Muscle of leg (tissue), 11 donors: ENCODE data around the gene NDC1. TPM values are rescaled to one million over a fixed set of nuclear protein-coding genes. Genes with fewer than 3 reads are reported as not detected.

Source experiments
- DNase-seq: peaks from one replicate; pipeline ENCODE4 v3.0.0; 2013
- H3K27ac ChIP-seq: one replicate; pipeline ENCODE4 v1.5.1; 2013; ENCODE audit warnings: mild to moderate bottlenecking, low read length, control low read depth
- H3K27me3 ChIP-seq: one replicate; pipeline ENCODE4 v1.6.1; 2013; ENCODE audit warnings: low read length; ENCODE audit not compliant: control insufficient read depth, insufficient read depth
- H3K36me3 ChIP-seq: one replicate; pipeline ENCODE4 v1.6.1; 2013; ENCODE audit warnings: low read length; ENCODE audit not compliant: control insufficient read depth, insufficient read depth
- H3K4me1 ChIP-seq: one replicate; pipeline ENCODE4 v1.6.1; 2013; ENCODE audit warnings: low read length; ENCODE audit not compliant: control insufficient read depth, insufficient read depth
- H3K4me3 ChIP-seq: one replicate; pipeline ENCODE4 v1.5.1; 2013; ENCODE audit warnings: low read length, control low read depth
- H3K9me3 ChIP-seq: replicated peaks from 2 replicates; pipeline ENCODE4 v1.6.1; 2013; ENCODE audit warnings: low read depth, low read length; ENCODE audit not compliant: control insufficient read depth
- WGBS: methylation state at CpG from one replicate; pipeline ENCODE4 v1.1.5; 2013; ENCODE audit warnings: missing lambda C conversion rate; ENCODE audit not compliant: insufficient coverage; 5-methylcytosine and 5-hydroxymethylcytosine counted together
- polyA plus RNA-seq, 8 donors: library from polyadenylated mRNA; unstranded; fragments of 120-200 nt; gene quantifications; one replicate each; pipeline versions ENCODE4 v1.2.1 to v1.2.3, GENCODE V29; 2013; ENCODE audit warnings: inconsistent platforms in 1 of 8, low replicate concordance in 1 of 8; ENCODE audit not compliant: insufficient read length in 8 of 8, insufficient read depth in 1 of 8
- total RNA-seq: library from RNA; stranded (reverse); fragments of 120-200 nt; gene quantifications from one replicate; pipeline ENCODE4 v1.2.4, GENCODE V29; 2013

The NDC1 gene
- total and polyA plus RNA-seq, 9 donors, result 9.3 to 16.0 (median 12.1) TPM

DNA sequence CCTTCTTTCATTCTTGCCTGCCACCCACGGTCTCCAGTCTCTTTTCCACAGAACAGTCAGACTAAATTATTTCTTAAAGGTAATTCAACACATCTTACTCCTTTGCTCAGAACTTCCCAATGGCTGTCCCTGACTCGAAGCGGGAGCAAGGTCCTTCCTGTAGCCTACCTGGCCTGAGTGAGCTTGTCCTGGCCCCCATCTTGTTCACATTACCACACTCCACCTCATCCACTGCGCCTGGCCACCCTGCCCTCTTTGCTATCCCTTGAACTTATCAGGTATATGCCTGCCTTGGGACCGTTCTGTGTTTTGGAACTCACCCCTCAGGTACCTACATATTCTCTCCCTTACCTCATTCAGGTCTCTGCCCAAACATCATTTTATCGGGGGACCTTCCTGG is 85.8 kb downstream of the NDC1 start:
- no peak overlapping the region for H3K27ac ChIP-seq
- peaks cover 4% of the 10 kb centered on the region for H3K27me3 ChIP-seq
- H3K9me3 ChIP-seq, result no peaks in the 10 kb centered on the region
- H3K4me1 ChIP-seq, result no peaks in the 10 kb centered on the region
- 90% methylated on average over 6 of the region's 6 CpGs for WGBS
- H3K4me3 ChIP-seq, result no peak overlapping the region
- no peaks in the 10 kb centered on the region for H3K36me3 ChIP-seq
- no peak for DNase-seq

- no peaks in the 10 kb centered on the region for H3K4me1 ChIP-seq
- peaks cover 3% of the 10 kb centered on the region for H3K9me3 ChIP-seq
- WGBS, result 85% methylated on average over 3 of the region's 8 CpGs
- no peak overlapping the region for H3K27ac ChIP-seq
- no peak overlapping the region for H3K4me3 ChIP-seq
- H3K27me3 ChIP-seq, result peaks cover 5% of the 10 kb centered on the region
- H3K36me3 ChIP-seq, result no peaks in the 10 kb centered on the region
- DNase-seq, result no peak
Measured at GRCh38 chr1:53747841-53748240, 90.3 kb downstream of the NDC1 start.

- H3K27me3 ChIP-seq, result peaks cover 59% of the 10 kb centered on the region
Measured at GRCh38 chr1:53740621-53741105, 97.4 kb downstream of the NDC1 start.

DNA sequence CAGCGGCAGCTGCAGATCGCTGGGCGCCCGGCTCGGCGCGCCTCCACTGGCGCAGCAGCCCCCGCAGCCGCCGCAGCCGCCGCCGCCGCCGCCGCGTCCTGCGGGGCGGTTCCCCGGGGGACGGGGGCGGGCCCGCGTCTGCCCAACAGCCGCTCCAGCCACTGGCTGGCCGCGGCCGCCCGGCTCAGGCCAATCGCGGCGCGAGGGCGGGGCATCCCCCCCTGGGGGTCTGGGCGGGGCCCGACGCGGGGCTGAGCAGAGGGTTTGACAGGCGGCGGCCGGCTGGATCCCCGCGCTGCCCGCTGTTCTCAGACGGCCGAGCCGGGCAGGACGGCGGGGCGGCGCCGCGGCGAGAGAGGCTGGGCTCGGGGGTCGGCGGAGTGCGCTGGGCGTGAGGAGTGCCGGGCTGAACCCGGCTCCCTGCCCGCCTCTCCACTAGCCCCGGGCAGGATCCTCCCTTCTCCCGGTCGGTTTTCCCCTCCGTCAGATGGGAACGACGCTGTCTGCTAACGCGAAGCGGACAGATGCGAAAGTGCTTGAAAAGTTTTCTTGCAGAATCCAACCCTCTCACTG is 98.9 kb downstream of the NDC1 start, which contains the start of gene GLIS1:
Gene GLIS1 (minus strand): TSS at position 56 of the 573 bp plus-strand sequence. CDS start 1,100 bp downstream, outside the sequence.
- Histone ChIP-seq H3K9me3 (peaks cover 6% of the 10 kb centered on the region), H3K4me1 (peaks cover 17% of the 10 kb centered on the region), H3K27me3 (peaks cover 71% of the 10 kb centered on the region), H3K27ac (no peak within 1 kb of the TSS), H3K4me3 (peak within 1 kb of the TSS; percentile 43), H3K36me3 (no peaks in the 10 kb centered on the region)
- under 1% methylated on average over 73 of the region's 73 CpGs for whole genome bisulfite sequencing
- DNase-seq, result peak; percentile 89

More at GRCh38 chr1:53740621-53741105, 97.4 kb downstream of the NDC1 start:
- H3K4me1 ChIP-seq, result peaks cover 17% of the 10 kb centered on the region
- H3K4me3 ChIP-seq, result no peak overlapping the region
- H3K36me3 ChIP-seq, result no peaks in the 10 kb centered on the region
- no peak for DNase-seq
- H3K27ac ChIP-seq, result no peak overlapping the region
- H3K9me3 ChIP-seq, result peaks cover 6% of the 10 kb centered on the region
- WGBS, result 90% methylated on average over 3 of the region's 8 CpGs

DNA sequence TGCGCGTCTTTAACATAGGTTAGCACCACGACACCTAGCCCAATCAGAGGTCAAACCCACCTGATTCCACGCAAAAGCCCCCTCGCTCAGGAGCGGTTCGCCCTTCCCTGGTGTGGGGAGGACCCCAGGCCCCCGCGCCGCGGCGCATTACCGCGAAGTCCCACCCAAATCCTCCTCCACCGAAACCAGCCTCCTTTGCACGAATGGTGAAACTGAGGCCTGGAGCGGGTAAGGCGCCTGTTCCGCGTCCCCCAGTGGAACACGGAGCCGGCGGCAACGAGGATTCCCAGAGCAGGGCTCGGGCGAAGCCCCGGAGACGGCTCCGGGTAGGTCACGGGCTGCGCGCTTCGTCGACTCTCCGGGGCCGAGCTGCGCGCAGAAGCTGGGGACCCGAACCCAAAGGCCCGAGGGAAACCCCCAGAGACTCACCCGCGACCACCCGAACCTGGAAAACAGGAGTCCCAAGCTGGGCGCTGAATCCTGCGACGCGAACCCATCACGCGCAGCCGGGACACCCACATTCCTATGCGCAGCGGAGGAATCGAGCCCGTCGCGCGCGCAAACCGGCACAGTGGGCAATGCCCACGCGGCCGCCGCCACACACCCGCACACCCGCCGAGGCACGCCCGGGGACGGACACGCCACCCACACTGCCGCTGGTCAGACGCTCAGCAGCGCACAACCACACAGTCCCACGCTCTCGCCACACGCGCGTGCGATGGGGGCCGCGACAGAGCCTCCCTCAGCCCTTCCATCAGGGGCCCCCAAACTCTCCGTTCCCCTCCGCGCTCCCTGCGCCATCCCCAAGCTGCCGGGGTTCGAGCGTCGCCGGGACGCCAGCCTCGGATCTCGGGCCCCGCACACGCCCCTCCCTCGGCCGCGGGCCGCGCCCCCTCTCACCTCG is 99.6 kb downstream of the NDC1 start:
- 1% methylated on average over 101 of the region's 101 CpGs for WGBS
- no peak overlapping the region for H3K27ac ChIP-seq
- H3K36me3 ChIP-seq, result no peaks in the 10 kb centered on the region
- H3K27me3 ChIP-seq, result peaks cover 76% of the 10 kb centered on the region
- DNase-seq, result no peak
- H3K9me3 ChIP-seq, result peaks cover 6% of the 10 kb centered on the region
- peak overlapping the region; percentile 41 for H3K4me3 ChIP-seq
- H3K4me1 ChIP-seq, result peaks cover 17% of the 10 kb centered on the region

DNA sequence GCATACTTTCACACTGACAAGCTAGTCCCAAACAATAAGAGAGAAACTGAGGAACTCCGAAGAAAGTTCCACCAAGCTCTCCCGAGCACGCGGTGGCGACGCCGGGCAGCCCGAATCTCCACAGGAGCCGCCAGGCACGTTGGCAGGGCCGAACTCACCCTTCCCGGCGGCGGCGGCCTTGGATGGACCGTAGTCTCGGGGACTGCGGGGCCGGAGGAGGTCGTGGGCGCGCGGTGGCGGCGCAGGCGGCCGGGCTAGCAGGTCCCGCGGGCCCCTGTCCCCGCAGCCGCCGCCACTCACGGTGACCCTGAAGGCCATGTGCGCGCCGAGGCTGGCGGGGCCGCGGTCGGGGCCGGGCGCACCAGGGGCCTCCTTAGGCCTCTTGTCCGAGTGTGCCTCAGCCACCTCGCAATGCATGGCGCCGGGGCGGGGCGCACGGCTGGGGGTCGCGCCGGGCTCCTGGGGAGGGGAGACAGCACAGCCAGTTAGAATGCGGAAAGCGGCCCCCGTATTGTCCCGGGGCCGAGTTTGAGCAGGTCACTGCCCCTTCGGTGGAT is 100.4 kb downstream of the NDC1 start:
- WGBS, result 5% methylated on average over 58 of the region's 58 CpGs
- Histone ChIP-seq H3K4me1 (peaks cover 17% of the 10 kb centered on the region), H3K27ac (no peak overlapping the region), H3K4me3 (no peak overlapping the region), H3K36me3 (no peaks in the 10 kb centered on the region), H3K9me3 (peaks cover 1% of the 10 kb centered on the region), H3K27me3 (peaks cover 77% of the 10 kb centered on the region)
- DNase-seq, result no peak

DNA sequence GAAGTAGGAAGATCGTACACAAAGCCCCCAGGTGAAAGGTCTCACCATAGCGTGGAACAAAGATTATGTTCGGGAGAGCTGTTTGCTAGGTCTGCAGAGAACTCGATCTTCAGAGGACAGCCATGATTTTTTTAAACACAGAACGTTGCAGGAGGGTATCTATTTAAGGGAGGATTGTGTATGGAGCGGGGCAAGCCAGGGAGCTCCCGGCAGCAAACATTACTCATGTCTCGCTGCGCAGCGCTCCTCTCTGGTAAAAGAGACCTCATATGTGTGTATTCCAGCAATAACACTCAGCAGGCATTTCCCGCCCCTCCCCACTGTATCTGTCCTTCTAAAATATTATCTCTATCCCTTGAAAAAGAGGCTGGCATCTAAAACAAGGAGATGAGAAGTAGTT is 101.8 kb downstream of the NDC1 start:
- peaks cover 78% of the 10 kb centered on the region for H3K27me3 ChIP-seq

DNA sequence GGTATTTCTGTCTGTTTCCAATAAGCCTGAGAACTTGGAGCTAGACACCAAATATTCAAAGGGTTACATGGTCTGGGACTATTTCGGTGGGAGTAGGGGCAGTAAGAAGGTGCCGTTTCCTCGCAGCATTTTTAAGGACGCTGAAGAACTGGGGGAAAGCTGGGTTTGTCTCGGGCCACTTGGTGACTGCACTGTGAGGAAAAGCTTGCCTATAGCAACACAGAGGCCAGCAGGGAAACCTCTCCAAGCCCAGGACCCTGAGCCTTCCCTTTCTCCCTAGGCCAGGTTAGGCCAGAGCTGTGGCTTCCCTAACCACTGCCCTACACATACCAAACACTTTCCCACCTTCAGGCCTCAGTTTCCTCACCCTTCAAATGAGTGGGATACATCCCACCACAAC is 102.4 kb downstream of the NDC1 start:
- Histone ChIP-seq H3K9me3 (no peaks in the 10 kb centered on the region), H3K4me3 (no peak overlapping the region), H3K36me3 (no peaks in the 10 kb centered on the region), H3K27ac (no peak overlapping the region), H3K4me1 (peaks cover 17% of the 10 kb centered on the region), H3K27me3 (peaks cover 81% of the 10 kb centered on the region)
- no peak for DNase-seq
- 59% methylated on average over 3 of the region's 5 CpGs for WGBS

More for the DNA sequence above, 101.8 kb downstream of the NDC1 start:
- 64% methylated on average over 7 of the region's 11 CpGs for WGBS
- Histone ChIP-seq H3K9me3 (no peaks in the 10 kb centered on the region), H3K4me1 (peaks cover 17% of the 10 kb centered on the region), H3K36me3 (no peaks in the 10 kb centered on the region), H3K27ac (no peak overlapping the region), H3K4me3 (no peak overlapping the region)
- no peak for DNase-seq

GRCh38 chr1:53735261-53735660 is 102.8 kb downstream of the NDC1 start:
- WGBS, result 75% methylated on average over 2 of the region's 5 CpGs
- no peak overlapping the region for H3K27ac ChIP-seq
- H3K27me3 ChIP-seq, result peaks cover 81% of the 10 kb centered on the region
- DNase-seq, result no peak
- H3K4me1 ChIP-seq, result peaks cover 17% of the 10 kb centered on the region
- H3K36me3 ChIP-seq, result no peaks in the 10 kb centered on the region
- no peak overlapping the region for H3K4me3 ChIP-seq
- no peaks in the 10 kb centered on the region for H3K9me3 ChIP-seq

GRCh38 chr1:53734650-53735211 is 103.4 kb downstream of the NDC1 start:
- H3K9me3 ChIP-seq, result no peaks in the 10 kb centered on the region
- no peak overlapping the region for H3K27ac ChIP-seq
- WGBS, result 51% methylated on average over 4 of the region's 10 CpGs
- peaks cover 14% of the 10 kb centered on the region for H3K4me1 ChIP-seq
- DNase-seq, result no peak
- peaks cover 79% of the 10 kb centered on the region for H3K27me3 ChIP-seq
- H3K4me3 ChIP-seq, result no peak overlapping the region
- H3K36me3 ChIP-seq, result no peaks in the 10 kb centered on the region
